Hepatocyte (in vitro differentiated cells): Measurements from ENCODE around the gene GLUL. TPM values are rescaled to one million over a fixed set of nuclear protein-coding genes. Genes with fewer than 3 reads are reported as not detected.

Experiments
- DNase-seq: peaks from one replicate; pipeline ENCODE4 v3.0.0-alpha.2; 2016; ENCODE audit warnings: low spot score
- H2AFZ ChIP-seq: fragments of 200-600 bp; sonication (generic); 2 replicates; pipeline ENCODE4 v1.6.0; 2016; ENCODE audit warnings: antibody characterized with exemption, mild to moderate bottlenecking
- H3K27ac ChIP-seq: fragments of 200-600 bp; sonication (generic); 2 replicates; pipeline ENCODE4 v1.5.1; 2016; ENCODE audit warnings: mild to moderate bottlenecking
- H3K27me3 ChIP-seq: fragments of 200-600 bp; sonication (generic); 2 replicates; pipeline ENCODE4 v1.6.1; 2016
- H3K36me3 ChIP-seq: fragments of 200-600 bp; sonication (generic); replicated peaks from 2 replicates; pipeline ENCODE4 v1.5.1; 2016; ENCODE audit warnings: low read depth; ENCODE audit not compliant: insufficient read depth
- H3K4me1 ChIP-seq: fragments of 200-600 bp; sonication (generic); 2 replicates; pipeline ENCODE4 v1.5.1; 2016; ENCODE audit warnings: mild to moderate bottlenecking, moderate library complexity; ENCODE audit not compliant: insufficient read depth
- H3K4me2 ChIP-seq: fragments of 200-600 bp; sonication (generic); 2 replicates; pipeline ENCODE4 v1.6.0; 2016
- H3K4me3 ChIP-seq: fragments of 200-600 bp; sonication (generic); 2 replicates; pipeline ENCODE4 v1.5.1; 2016; ENCODE audit warnings: mild to moderate bottlenecking
- H3K79me2 ChIP-seq: fragments of 200-600 bp; sonication (generic); 2 replicates; pipeline ENCODE4 v1.6.0; 2017; ENCODE audit warnings: mild to moderate bottlenecking
- H3K9me2 ChIP-seq: fragments of 200-600 bp; sonication (generic); replicated peaks from 2 replicates; pipeline ENCODE4 v1.6.0; 2017; ENCODE audit warnings: mild to moderate bottlenecking; ENCODE audit not compliant: insufficient read depth
- H3K9me3 ChIP-seq: fragments of 200-600 bp; sonication (generic); 2 replicates; pipeline ENCODE4 v1.5.1; 2016; ENCODE audit warnings: low read depth, mild to moderate bottlenecking
- H4K20me1 ChIP-seq: fragments of 200-600 bp; sonication (generic); 2 replicates; pipeline ENCODE4 v1.6.0; 2016; ENCODE audit warnings: mild to moderate bottlenecking; ENCODE audit not compliant: insufficient read depth, poor library complexity, severe bottlenecking
- CTCF ChIP-seq: fragments of 200-600 bp; sonication (generic); IDR thresholded peaks from 2 replicates; pipeline ENCODE4 v1.5.1; 2016; ENCODE audit warnings: antibody characterized with exemption, mild to moderate bottlenecking; ENCODE audit not compliant: poor library complexity
- EZH2 ChIP-seq: fragments of 200-600 bp; sonication (generic); IDR thresholded peaks from 2 replicates; pipeline ENCODE4 v1.6.1; 2016; ENCODE audit warnings: antibody characterized with exemption, mild to moderate bottlenecking, borderline replicate concordance
- EZH2phosphoT487 ChIP-seq: fragments of 200-600 bp; sonication (generic); IDR thresholded peaks from one replicate; pipeline ENCODE4 v1.6.1; 2018; ENCODE audit warnings: antibody characterized with exemption, mild to moderate bottlenecking, low read depth, moderate library complexity; ENCODE audit not compliant: unreplicated experiment, severe bottlenecking
- WGBS: methylation state at CpG from one replicate; pipeline ENCODE4 v1.1.6; 2016; ENCODE audit warnings: low lambda C conversion rate; ENCODE audit errors: missing lambda C conversion rate; 5-methylcytosine and 5-hydroxymethylcytosine counted together
- polyA plus RNA-seq: library from polyadenylated mRNA; unstranded; fragments of >200 nt; fragmentation: Nextera tagmentation; extraction: Ambion mirVana; gene quantifications from 2 replicates; pipeline ENCODE4 v1.2.1, GENCODE V29; 2016
- total RNA-seq: library from RNA; depleted of rRNA; stranded (reverse); fragments of >200 nt; gene quantifications from 2 replicates; pipeline ENCODE4 v1.2.3, GENCODE V29; 2014

The GLUL gene
- total and polyA plus RNA-seq, 2 experiments from 2014 or later = 747 to 846 TPM

GRCh38 chr1:182376936-182377574 is 14.5 kb downstream of the GLUL start:
- no peak overlapping the region for H2AFZ ChIP-seq
- H4K20me1 ChIP-seq = no peaks in the 10 kb centered on the region
- no peaks in the 10 kb centered on the region for H3K27me3 ChIP-seq
- no peaks in the 10 kb centered on the region for H3K36me3 ChIP-seq
- H3K27ac ChIP-seq = no peak overlapping the region
- no peaks in the 10 kb centered on the region for H3K9me3 ChIP-seq
- TF ChIP-seq CTCF = no peak
- no peak for TF ChIP-seq EZH2phosphoT487
- TF ChIP-seq EZH2 = no peak
- no peak for DNase-seq
- no peaks in the 10 kb centered on the region for H3K9me2 ChIP-seq
- no peaks in the 10 kb centered on the region for H3K79me2 ChIP-seq
- no peak overlapping the region for H3K4me3 ChIP-seq
- no peaks in the 10 kb centered on the region for H3K4me1 ChIP-seq
- H3K4me2 ChIP-seq = no peak overlapping the region

GRCh38 chr1:182374101-182374834 is 17.3 kb downstream of the GLUL start:
- WGBS = 97% methylated on average over 5 of the region's 5 CpGs
- H3K9me3 ChIP-seq = no peaks in the 10 kb centered on the region
- no peaks in the 10 kb centered on the region for H3K9me2 ChIP-seq
- no peaks in the 10 kb centered on the region for H3K4me1 ChIP-seq
- H3K27me3 ChIP-seq = no peaks in the 10 kb centered on the region
- no peak overlapping the region for H3K4me3 ChIP-seq
- TF ChIP-seq EZH2 = no peak
- no peak for TF ChIP-seq EZH2phosphoT487
- no peak for TF ChIP-seq CTCF
- H3K36me3 ChIP-seq = no peaks in the 10 kb centered on the region
- H3K79me2 ChIP-seq = no peaks in the 10 kb centered on the region
- H3K4me2 ChIP-seq = no peak overlapping the region
- no peak overlapping the region for H2AFZ ChIP-seq
- H4K20me1 ChIP-seq = no peaks in the 10 kb centered on the region
- no peak overlapping the region for H3K27ac ChIP-seq
- no peak for DNase-seq

- Histone ChIP-seq H3K36me3 (no peaks in the 10 kb centered on the region), H2AFZ (no peak overlapping the region), H3K9me3 (no peaks in the 10 kb centered on the region), H3K9me2 (no peaks in the 10 kb centered on the region), H3K27ac (no peak overlapping the region), H3K4me3 (no peak overlapping the region), H3K4me1 (no peaks in the 10 kb centered on the region), H3K27me3 (no peaks in the 10 kb centered on the region), H3K4me2 (no peak overlapping the region), H3K79me2 (no peaks in the 10 kb centered on the region), H4K20me1 (no peaks in the 10 kb centered on the region)
- WGBS = 65% methylated on average over 3 of the region's 3 CpGs
- DNase-seq = no peak
- TF ChIP-seq CTCF (no peak), EZH2 (no peak), EZH2phosphoT487 (no peak)
Observed at GRCh38 chr1:182370532-182370931, 21.1 kb downstream of the GLUL start.
